Left cardiac atrium (tissue), 4 donors: ENCODE results near the gene MYLK. TPM values are rescaled to one million over a fixed set of nuclear protein-coding genes. Genes with fewer than 3 reads are reported as not detected.

Experiments
- ATAC-seq, 2 donors: fragments of 200-7000 bp; cut with Tn5 transposase; one replicate each; pipeline ENCODE4 v1.9.1; 2020; ENCODE audit warnings: mild to moderate bottlenecking in 2 of 2, moderate library complexity in 2 of 2
- DNase-seq: peaks from one replicate; pipeline ENCODE4 v3.0.0-alpha.2; 2020
- intact Hi-C, 2 donors: fragments of 100-400 bp; cut with DNase I; formaldehyde crosslinking; loops; one replicate each; pipeline versions ENCODE4 v1.14.1 to v1.15.1; 2022 to 2023
- total RNA-seq, 2 donors: library from RNA; stranded (reverse); fragmentation: NEBNext Ultra II Directional; extraction: Animal tissue kit (Norgen Biotek cat#: 25700); gene quantifications; one replicate each; pipeline ENCODE4 v1.2.1, GENCODE V29; 2021
- donor health status: DM: no; HTN: yes; CAD: no.
- donor health status: DM: no; HTN: yes; CAD: no; lungs with severe emphysema.
- donor health status: DM: yes; HTN: yes; CAD: no.
- donor health status: Dilated cardiomyopathy.

The MYLK gene
- total RNA-seq, 2 donors from 2014 or later, result 66.2 to 116 TPM

DNA sequence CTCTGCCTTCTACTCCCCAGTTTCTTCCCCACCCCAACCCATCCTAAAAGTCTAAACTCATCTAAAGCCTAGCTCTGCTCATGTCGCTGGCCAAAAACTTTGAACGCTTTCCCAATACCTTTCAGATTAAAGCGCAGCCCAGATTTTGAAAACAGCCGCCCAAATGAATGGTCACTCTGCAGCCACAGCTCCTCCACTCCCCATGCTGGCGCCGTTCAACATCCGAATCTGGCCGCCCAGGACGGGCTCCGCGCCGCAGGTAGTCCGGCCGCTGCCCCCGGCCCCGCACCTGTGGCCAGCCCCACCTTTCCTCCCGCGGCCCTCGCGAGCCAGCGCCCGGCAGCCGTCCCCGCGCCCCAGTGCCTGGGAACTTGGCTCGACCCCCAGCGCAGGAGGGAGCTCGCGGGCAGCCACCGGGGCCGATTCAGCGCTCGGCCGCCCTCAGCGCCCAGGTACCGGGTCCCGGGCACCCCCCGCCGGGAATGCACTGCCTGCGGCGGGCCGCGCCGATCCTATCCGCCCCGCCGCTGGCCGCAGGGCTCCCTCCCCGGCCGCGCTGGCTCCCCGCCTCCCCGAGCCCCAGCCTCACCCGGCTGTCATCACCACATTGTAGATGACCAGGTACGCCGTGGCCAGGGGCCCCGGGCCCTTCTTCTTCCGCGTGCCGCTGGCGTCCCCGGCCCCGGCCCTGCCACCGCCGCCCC lies 299.7 kb downstream of the MYLK start:
- intact Hi-C loops, result no loop called here
- ATAC-seq (peak; percentile 39 to 64), DNase-seq (peak; percentile 60)

- no peak for DNase-seq
- intact Hi-C loops, result no loop called here
- no peak for ATAC-seq
Observed at GRCh38 chr3:123583561-123583960, 300.6 kb downstream of the MYLK start.

DNA sequence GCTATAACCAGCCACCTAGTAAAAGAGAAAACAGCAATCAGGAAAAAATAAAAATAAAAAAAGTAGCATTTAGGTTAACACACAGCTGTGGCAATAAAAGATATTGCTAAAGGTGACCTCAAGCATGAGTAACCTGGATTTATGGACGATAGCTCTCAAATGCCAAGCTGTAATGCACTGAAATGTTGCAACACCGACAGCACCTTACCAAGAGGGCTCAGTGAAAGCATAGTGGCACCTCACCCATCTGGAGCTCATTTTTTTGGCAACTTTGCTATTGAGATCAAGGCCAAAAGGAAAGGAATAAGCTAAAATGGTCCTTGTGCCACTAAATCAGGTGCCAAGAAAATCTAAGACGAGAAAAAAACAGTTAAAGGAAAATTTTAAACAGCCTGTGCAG lies 301.8 kb downstream of the MYLK start:
- intact Hi-C loops, result no loop called here
- ATAC-seq (no peak), DNase-seq (no peak)

- ATAC-seq, result no peak
- no peak for DNase-seq
- intact Hi-C loops, result no loop called here
Observed at GRCh38 chr3:123576122-123576521, 308.0 kb downstream of the MYLK start.

- intact Hi-C loops, result no loop called here
- DNase-seq (no peak), ATAC-seq (no peak)
Observed at GRCh38 chr3:123571973-123572365, 312.2 kb downstream of the MYLK start.

- DNase-seq, result no peak
- peak in 1 of 2 donors; percentile 36 for ATAC-seq
- intact Hi-C loops, result no loop called here
Observed at GRCh38 chr3:123571264-123571972, 312.7 kb downstream of the MYLK start.

DNA sequence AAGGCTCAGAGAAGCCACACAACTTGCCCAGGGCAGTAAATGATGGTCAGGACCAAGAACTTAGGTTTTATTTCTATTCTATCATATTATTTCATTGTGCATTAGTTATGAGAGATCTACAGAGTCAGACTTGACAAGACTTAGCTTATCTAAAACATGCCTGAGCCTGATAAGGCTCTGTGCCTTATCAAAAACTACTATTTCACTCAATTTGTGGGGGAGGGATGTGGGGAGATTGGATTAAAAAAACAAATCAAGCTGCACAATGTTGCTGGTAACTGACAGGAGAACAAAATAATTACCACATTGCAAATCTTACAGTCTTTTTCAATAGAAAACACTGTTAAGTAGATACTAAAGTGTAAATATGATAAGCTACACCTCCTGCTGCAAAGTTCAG lies 315.3 kb downstream of the MYLK start:
- intact Hi-C loops, result no loop called here

GRCh38 chr3:123568034-123568433 lies 316.1 kb downstream of the MYLK start:
- intact Hi-C loops, result no loop called here
- ATAC-seq (no peak), DNase-seq (no peak)

More for the DNA sequence above, 315.3 kb downstream of the MYLK start:
- DNase-seq (no peak), ATAC-seq (no peak)

DNA sequence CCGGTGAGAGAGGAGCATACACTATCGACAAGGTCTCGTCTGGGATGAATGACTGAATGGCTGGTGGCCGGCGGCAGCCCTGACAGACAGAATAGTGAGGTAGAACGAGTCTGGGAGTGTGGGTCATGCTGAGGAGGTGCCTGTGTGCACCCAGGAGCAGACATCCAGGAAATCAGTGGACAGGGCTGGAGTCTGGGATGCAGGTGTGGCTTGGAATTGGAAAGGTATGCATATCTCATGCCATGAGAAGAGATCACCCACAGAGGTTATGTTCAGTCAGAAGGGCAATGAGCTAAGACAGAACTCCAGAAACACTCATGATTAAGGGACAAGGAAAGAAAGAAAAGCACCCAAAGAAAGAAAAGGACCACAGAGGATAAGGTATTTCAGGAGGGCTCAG lies 320.1 kb downstream of the MYLK start:
- intact Hi-C loops, result no loop called here
- ATAC-seq (no peak), DNase-seq (no peak)

DNA sequence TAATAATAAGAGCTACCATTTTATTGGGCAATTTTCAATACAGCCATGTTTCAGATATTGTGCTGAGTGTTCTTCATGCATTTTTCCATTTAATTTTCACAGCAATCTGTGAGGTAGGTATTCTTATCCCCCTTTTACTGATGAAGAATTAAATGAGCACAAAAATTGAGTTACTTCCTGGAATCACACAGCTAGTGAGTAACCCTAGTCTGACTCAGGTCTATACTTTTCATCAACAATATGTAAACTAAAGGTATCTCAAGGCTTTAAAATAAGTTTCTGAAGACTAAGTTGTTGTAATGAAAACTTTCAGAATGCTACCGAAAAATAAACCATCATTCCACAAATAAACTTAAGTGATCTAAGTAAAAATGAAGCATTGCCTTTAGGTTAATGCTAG lies 321.6 kb downstream of the MYLK start:
- ATAC-seq, result no peak
- no peak for DNase-seq
- intact Hi-C loops, result no loop called here

DNA sequence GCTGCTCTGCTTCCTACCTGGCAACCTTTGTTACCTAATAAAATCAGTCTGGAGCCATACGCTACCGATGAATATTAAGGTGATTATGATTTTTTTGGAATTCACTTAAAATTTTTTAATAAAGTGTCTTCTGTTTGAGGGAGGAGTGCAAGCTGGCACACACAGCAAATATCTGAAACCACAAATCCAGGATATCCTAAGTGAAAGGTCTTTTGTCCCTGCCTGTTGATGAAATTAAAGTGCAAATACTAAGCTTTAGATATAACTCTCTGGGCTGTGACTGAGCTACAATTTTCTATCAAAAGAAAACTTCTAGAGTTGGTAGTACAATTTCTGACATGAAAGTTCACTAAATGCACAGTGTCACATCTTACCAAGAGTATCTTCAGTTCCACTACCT lies 322.9 kb downstream of the MYLK start:
- DNase-seq (no peak), ATAC-seq (no peak)
- intact Hi-C loops, result no loop called here

Other genes with a start within 250 kb of the MYLK start
- 10 to 100 TPM; 11.4 to 11.5 TPM for gene CCDC14, start 76.9 kb upstream of the MYLK start, total RNA-seq
- gene ROPN1, start 107.8 kb upstream of the MYLK start, total RNA-seq, result under 1 TPM in 1 of 2 donors, not detected in 1; 0.29 TPM
- gene KALRN, start 149.0 kb upstream of the MYLK start, total RNA-seq, result 10 to 100 TPM; 28.0 to 40.5 TPM